ENCODE data around the gene AGO3.

Gene AGO3

GRCh38 chr1:36086529-36087232 is 155.8 kb downstream of the AGO3 start:
- H3K4me3 Mint-ChIP-seq = no peak overlapping the region
- H3K9me3 Mint-ChIP-seq = no peaks in the 10 kb centered on the region
- H3K27ac Mint-ChIP-seq = no peak overlapping the region
- H3K4me1 Mint-ChIP-seq (ENCODE audit: low read depth) = peaks cover 22% of the 10 kb centered on the region
- H3K27me3 Mint-ChIP-seq = peaks cover 38% of the 10 kb centered on the region
- peaks cover 19% of the 10 kb centered on the region for H3K36me3 Mint-ChIP-seq (ENCODE audit: low read depth)
- no peak for DNase-seq

GRCh38 chr1:36087233-36088123 is 156.6 kb downstream of the AGO3 start:
- Mint-ChIP-seq H3K9me3 (no peaks in the 10 kb centered on the region), H3K27ac (no peak overlapping the region), H3K27me3 (peaks cover 31% of the 10 kb centered on the region), H3K4me1 (ENCODE audit: low read depth) (peaks cover 25% of the 10 kb centered on the region), H3K4me3 (peak overlapping the region; percentile 91), H3K36me3 (ENCODE audit: low read depth) (peaks cover 27% of the 10 kb centered on the region)
- no peak for DNase-seq

GRCh38 chr1:36088265-36088576 is 157.3 kb downstream of the AGO3 start:
- no peak for DNase-seq
- Mint-ChIP-seq H3K27ac (peak overlapping the region; percentile 93), H3K27me3 (peaks cover 25% of the 10 kb centered on the region), H3K4me1 (ENCODE audit: low read depth) (peaks cover 25% of the 10 kb centered on the region), H3K36me3 (ENCODE audit: low read depth) (peaks cover 35% of the 10 kb centered on the region), H3K9me3 (no peaks in the 10 kb centered on the region), H3K4me3 (peak overlapping the region; percentile 91)

DNA sequence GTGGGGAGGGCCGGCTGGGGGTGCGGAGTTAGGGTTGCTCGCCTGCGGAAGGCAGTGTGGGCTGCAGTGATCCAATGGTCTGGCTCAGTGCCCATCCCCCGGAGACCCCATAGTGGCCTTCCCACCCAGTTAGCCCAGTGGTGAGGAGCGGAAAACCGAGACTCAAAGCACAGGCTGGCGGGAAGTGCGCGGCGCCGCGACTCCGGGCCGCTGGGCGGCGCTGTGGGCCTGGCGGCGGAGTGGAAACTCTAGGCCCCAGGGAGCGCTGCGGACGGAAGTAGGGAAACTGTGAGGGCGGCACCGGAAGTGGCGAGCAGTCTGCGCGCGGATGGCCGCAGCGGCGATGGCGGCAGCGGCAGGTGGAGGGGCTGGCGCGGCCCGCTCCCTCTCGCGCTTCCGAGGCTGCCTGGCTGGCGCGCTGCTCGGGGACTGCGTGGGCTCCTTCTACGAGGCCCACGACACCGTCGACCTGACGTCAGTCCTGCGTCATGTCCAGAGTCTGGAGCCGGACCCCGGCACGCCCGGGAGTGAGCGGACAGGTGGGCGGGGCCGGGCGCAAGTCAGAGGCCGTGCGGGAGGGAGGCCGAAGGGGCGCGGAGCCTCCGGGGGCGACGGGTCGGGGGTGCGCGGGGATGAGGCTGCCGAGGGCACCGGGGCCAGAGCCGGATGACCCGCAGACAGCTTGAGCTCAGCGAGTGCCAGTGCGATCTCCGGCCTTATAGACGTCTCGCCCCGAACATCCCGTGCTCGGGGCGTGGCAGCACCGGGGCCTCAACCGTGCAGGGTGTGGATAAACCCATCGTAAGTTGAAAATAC is 157.9 kb downstream of the AGO3 start, which contains the start of gene ADPRS:
Gene ADPRS, plus strand, starts transcription at position 316 of the 816 bp plus-strand sequence. Its CDS starts 13 bp downstream, at position 329.
- peaks cover 21% of the 10 kb centered on the region for H3K27me3 Mint-ChIP-seq
- peak; percentile 96 for DNase-seq
- H3K4me3 Mint-ChIP-seq = peak within 1 kb of the TSS; percentile 91
- no peaks in the 10 kb centered on the region for H3K9me3 Mint-ChIP-seq
- peaks cover 41% of the 10 kb centered on the region for H3K36me3 Mint-ChIP-seq (ENCODE audit: low read depth)
- H3K27ac Mint-ChIP-seq = peak within 1 kb of the TSS; percentile 93
- H3K4me1 Mint-ChIP-seq (ENCODE audit: low read depth) = peaks cover 25% of the 10 kb centered on the region

DNA sequence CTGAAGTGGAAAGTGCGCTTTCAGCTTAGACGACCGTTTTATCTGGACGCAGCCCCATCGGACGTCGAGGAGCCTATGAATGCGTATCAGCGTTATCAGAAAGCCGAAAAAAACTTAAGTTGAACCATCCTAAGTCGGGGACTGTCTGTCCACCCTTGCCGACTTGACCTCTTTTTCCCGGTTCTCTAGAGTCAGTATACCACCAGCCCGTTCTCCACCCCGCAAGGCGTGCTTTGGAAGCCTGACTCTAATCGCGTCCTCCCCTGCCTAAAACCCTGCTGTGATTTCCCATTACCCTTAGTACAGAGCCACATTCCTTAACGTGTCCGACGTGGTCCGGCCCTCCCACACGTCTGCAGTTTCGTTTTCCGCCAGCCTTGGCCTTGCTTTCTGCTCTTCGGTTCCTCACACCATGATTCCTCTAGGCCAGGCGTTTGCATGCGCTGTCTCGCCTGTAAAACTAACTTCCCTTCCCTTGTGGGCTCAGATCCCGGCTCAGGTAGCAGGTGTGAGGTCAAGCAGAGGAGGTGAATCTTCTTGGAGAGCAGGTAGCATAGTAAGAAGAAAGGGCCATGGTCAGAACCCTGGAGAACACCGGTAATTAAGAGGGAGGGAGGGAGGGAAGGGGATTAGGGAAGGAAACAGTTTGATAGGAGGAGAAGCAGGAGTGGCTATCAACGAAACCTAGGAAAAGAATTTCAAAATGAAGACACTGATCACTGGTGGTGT is 158.7 kb downstream of the AGO3 start:
- Mint-ChIP-seq H3K36me3 (ENCODE audit: low read depth) (peaks cover 48% of the 10 kb centered on the region), H3K4me1 (ENCODE audit: low read depth) (peaks cover 24% of the 10 kb centered on the region), H3K27me3 (peaks cover 18% of the 10 kb centered on the region), H3K27ac (peak overlapping the region; percentile 93), H3K4me3 (peak overlapping the region; percentile 91), H3K9me3 (no peaks in the 10 kb centered on the region)
- no peak for DNase-seq

- Mint-ChIP-seq H3K27ac (peak overlapping the region; percentile 22), H3K4me1 (ENCODE audit: low read depth) (peaks cover 24% of the 10 kb centered on the region), H3K9me3 (no peaks in the 10 kb centered on the region), H3K27me3 (peaks cover 4% of the 10 kb centered on the region), H3K4me3 (peak overlapping the region; percentile 6), H3K36me3 (ENCODE audit: low read depth) (peaks cover 61% of the 10 kb centered on the region)
- no peak for DNase-seq
These were observed 160.2 kb downstream of the AGO3 start for GRCh38 chr1:36091141-36091540.

- peak overlapping the region; percentile 20 for H3K4me3 Mint-ChIP-seq
- peaks cover 67% of the 10 kb centered on the region for H3K36me3 Mint-ChIP-seq (ENCODE audit: low read depth)
These were observed 160.8 kb downstream of the AGO3 start for GRCh38 chr1:36091698-36092097.

GRCh38 chr1:36092166-36092797 is 161.4 kb downstream of the AGO3 start:
- no peaks in the 10 kb centered on the region for H3K27me3 Mint-ChIP-seq
- peak overlapping the region; percentile 33 for H3K27ac Mint-ChIP-seq
- no peaks in the 10 kb centered on the region for H3K9me3 Mint-ChIP-seq
- H3K36me3 Mint-ChIP-seq (ENCODE audit: low read depth) = peaks cover 70% of the 10 kb centered on the region
- H3K4me1 Mint-ChIP-seq (ENCODE audit: low read depth) = peaks cover 24% of the 10 kb centered on the region
- DNase-seq = no peak
- H3K4me3 Mint-ChIP-seq = no peak overlapping the region

More at GRCh38 chr1:36091698-36092097, 160.8 kb downstream of the AGO3 start:
- Mint-ChIP-seq H3K27ac (peak overlapping the region; percentile 84), H3K27me3 (no peaks in the 10 kb centered on the region), H3K9me3 (no peaks in the 10 kb centered on the region), H3K4me1 (ENCODE audit: low read depth) (peaks cover 24% of the 10 kb centered on the region)
- DNase-seq = no peak

GRCh38 chr1:36092798-36093185 is 161.9 kb downstream of the AGO3 start:
- DNase-seq = no peak
- Mint-ChIP-seq H3K27me3 (no peaks in the 10 kb centered on the region), H3K27ac (peak overlapping the region; percentile 61)

GRCh38 chr1:36093226-36093625 is 162.3 kb downstream of the AGO3 start:
- Mint-ChIP-seq H3K27me3 (no peaks in the 10 kb centered on the region), H3K4me1 (ENCODE audit: low read depth) (peaks cover 22% of the 10 kb centered on the region), H3K36me3 (ENCODE audit: low read depth) (peaks cover 70% of the 10 kb centered on the region), H3K27ac (peak overlapping the region; percentile 61), H3K4me3 (no peak overlapping the region), H3K9me3 (no peaks in the 10 kb centered on the region)
- DNase-seq = no peak

More at GRCh38 chr1:36092798-36093185, 161.9 kb downstream of the AGO3 start:
- H3K4me3 Mint-ChIP-seq = no peak overlapping the region
- no peaks in the 10 kb centered on the region for H3K9me3 Mint-ChIP-seq
- peaks cover 70% of the 10 kb centered on the region for H3K36me3 Mint-ChIP-seq (ENCODE audit: low read depth)
- H3K4me1 Mint-ChIP-seq (ENCODE audit: low read depth) = peaks cover 24% of the 10 kb centered on the region

DNA sequence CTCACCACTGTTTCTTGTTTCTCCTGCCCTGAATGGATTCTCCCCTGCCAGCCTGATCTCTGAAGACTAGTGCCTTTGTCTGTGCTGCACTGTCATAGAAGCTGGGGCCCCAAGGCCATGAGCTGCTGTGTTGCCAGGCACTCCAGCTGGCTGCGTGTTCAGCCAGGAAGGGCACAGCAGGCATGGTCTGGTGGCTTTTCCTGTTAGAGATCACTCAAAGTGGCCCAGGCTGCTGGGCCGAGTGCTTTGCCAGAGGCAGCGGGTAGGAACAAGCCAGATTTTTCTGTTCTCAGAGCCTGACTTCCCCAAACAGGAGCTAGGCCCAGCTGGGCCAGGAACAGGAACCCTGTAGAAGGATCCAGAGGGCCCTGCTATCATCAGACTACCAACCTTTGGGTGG is 163.0 kb downstream of the AGO3 start:
- no peak for DNase-seq
- H3K36me3 Mint-ChIP-seq (ENCODE audit: low read depth) = peaks cover 70% of the 10 kb centered on the region
- H3K27ac Mint-ChIP-seq = peak overlapping the region; percentile 61
- no peak overlapping the region for H3K4me3 Mint-ChIP-seq
- no peaks in the 10 kb centered on the region for H3K9me3 Mint-ChIP-seq
- peaks cover 20% of the 10 kb centered on the region for H3K4me1 Mint-ChIP-seq (ENCODE audit: low read depth)
- no peaks in the 10 kb centered on the region for H3K27me3 Mint-ChIP-seq

DNA sequence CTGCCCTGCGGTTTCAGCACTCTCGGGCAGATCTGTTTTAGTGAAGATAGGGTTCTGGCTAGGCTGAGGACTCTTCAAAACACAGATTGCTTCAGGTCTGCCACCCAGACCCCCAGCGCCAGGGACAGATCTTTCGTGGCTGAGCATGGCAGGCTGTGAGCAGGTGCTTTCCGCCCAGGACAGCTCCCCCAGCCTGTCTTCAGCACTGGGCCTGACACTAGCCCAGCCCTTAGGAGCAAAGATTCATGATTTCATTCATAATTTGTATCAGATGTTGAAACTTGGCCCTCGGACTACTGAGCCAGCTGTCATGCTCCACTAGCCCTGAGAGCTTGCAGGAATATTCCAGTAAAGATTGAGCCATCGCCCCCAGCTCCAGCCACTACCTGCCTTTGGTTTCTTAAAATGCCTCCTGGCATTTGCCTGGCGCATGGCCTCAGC is 163.7 kb downstream of the AGO3 start:
- peak overlapping the region; percentile 52 for H3K27ac Mint-ChIP-seq
- no peak for DNase-seq
- H3K4me3 Mint-ChIP-seq = no peak overlapping the region
- peaks cover 15% of the 10 kb centered on the region for H3K4me1 Mint-ChIP-seq (ENCODE audit: low read depth)
- H3K36me3 Mint-ChIP-seq (ENCODE audit: low read depth) = peaks cover 64% of the 10 kb centered on the region
- no peaks in the 10 kb centered on the region for H3K9me3 Mint-ChIP-seq
- no peaks in the 10 kb centered on the region for H3K27me3 Mint-ChIP-seq

DNA sequence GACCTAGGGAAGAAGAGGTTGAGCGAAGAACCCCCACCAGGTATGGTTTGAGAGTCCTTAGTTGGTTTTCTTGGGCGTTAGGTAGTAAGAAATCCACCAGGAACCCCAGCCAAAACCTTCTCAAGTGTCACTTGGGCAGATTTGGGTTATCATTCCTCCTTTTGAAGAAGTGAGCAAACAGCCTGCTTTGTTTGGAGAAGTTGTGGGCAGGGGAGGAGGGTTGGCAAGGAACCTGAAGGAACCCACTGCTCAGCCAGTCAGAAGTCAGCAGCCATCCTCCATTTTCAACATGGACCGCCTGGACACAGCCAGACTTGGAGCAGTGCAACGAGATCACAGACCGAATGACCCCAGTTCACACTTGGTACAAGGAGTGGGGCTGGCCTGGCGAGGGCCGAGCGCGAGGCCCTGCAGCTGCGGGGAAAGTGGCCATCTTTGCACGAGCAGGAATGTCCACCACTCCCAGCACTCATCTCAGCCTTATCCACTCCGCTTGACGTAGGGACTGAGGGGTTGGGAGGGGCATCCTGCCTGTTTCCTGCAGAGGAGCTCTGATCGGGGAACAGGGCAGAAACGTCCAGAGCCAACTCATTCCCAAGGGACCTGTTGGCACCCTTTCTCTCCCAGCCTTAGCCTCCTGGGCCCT is 165.0 kb downstream of the AGO3 start:
- Mint-ChIP-seq H3K27ac (no peak overlapping the region), H3K4me1 (ENCODE audit: low read depth) (peaks cover 13% of the 10 kb centered on the region), H3K4me3 (no peak overlapping the region), H3K27me3 (no peaks in the 10 kb centered on the region), H3K36me3 (ENCODE audit: low read depth) (peaks cover 58% of the 10 kb centered on the region), H3K9me3 (no peaks in the 10 kb centered on the region)
- no peak for DNase-seq
